Peyer's patch (tissue), 4 donors: ENCODE results near the gene ELMO1. TPM values are rescaled to one million over a fixed set of nuclear protein-coding genes. Genes with fewer than 3 reads are reported as not detected.

Experiments used
- DNase-seq, 3 donors: peaks; one replicate each; pipeline ENCODE4 v3.0.0-alpha.2; 2017 to 2019
- H3K27ac ChIP-seq, 4 donors: fragments of 200-600 bp; sonication (generic); one replicate each; pipeline ENCODE4 v1.5.1; 2016 to 2019
- H3K27me3 ChIP-seq, 2 donors: fragments of 200-600 bp; sonication (generic); one replicate each; pipeline ENCODE4 v1.5.1; 2019
- H3K36me3 ChIP-seq, 3 donors: fragments of 200-600 bp; sonication (generic); one replicate each; pipeline ENCODE4 v1.5.1; 2016 to 2019
- H3K4me1 ChIP-seq, 4 donors: fragments of 200-600 bp; sonication (generic); one replicate each; pipeline ENCODE4 v1.5.1; 2016 to 2019
- H3K4me3 ChIP-seq, 4 donors: fragments of 200-600 bp; sonication (generic); 1 replicate in 3 of 4; 2 replicates in 1 of 4; pipeline ENCODE4 v1.5.1; 2016 to 2019; ENCODE audit warnings: mild to moderate bottlenecking in 1 of 4
- H3K9me3 ChIP-seq, 4 donors: fragments of 200-600 bp; sonication (generic); one replicate each; pipeline ENCODE4 v1.5.1; 2016 to 2019; ENCODE audit warnings: mild to moderate bottlenecking in 1 of 4
- CTCF ChIP-seq, 6 experiments: fragments of 450-650 bp in 4 of 6; fragments of 200-600 bp in 2 of 6; sonication (generic) in 1 of 6; IDR thresholded peaks; one replicate each; pipeline ENCODE4 v1.5.1; 2017 to 2019; ENCODE audit warnings: antibody characterized with exemption in 6 of 6, mild to moderate bottlenecking in 3 of 6, moderate library complexity in 1 of 6
- POLR2A ChIP-seq, 2 donors: fragments of 450-650 bp; IDR thresholded peaks; one replicate each; pipeline ENCODE4 v1.5.1; 2017; ENCODE audit warnings: antibody characterized with exemption in 2 of 2, mild to moderate bottlenecking in 2 of 2, moderate library complexity in 2 of 2
- total RNA-seq, 4 donors: library from RNA; depleted of rRNA; stranded (reverse); fragments of >200 nt; gene quantifications; one replicate each; pipeline ENCODE4 v1.1.0, GENCODE V29; 2016

ELMO1 gene
- total RNA-seq, 4 donors from 2014 or later: 43.1 to 381 (median 72.2) TPM

DNA sequence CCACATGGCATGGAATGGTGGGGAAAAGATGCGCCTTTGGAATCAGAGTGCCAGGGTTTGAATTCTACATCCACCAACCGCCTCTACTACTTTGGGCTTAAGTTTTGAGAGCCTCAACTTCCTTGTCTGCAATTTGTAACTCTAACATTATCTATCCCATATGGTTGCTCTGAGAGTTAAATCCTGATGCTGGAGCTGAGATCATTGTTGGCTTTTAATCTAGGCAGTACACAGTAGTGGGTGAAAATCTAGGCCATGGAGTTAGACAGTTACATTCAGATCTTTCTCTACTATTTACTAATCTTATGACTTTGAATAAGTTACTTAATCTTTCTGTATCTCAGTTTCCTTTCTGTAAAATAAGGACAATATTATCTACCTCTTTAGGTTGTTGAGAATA, 574.6 kb downstream of the ELMO1 start:
- H3K27ac ChIP-seq: no peak overlapping the region
- H3K36me3 ChIP-seq: peaks cover 0 to 29% (median 0%) of the 10 kb centered on the region in 3 donors
- no peak overlapping the region for H3K4me3 ChIP-seq
- H3K9me3 ChIP-seq: no peaks in the 10 kb centered on the region
- TF ChIP-seq POLR2A (IDR thresholded peaks at IDR 0.05): no peak
- TF ChIP-seq CTCF (IDR thresholded peaks at IDR 0.05): no peak
- no peaks in the 10 kb centered on the region for H3K27me3 ChIP-seq
- H3K4me1 ChIP-seq: no peaks in the 10 kb centered on the region
- DNase-seq: no peak

DNA sequence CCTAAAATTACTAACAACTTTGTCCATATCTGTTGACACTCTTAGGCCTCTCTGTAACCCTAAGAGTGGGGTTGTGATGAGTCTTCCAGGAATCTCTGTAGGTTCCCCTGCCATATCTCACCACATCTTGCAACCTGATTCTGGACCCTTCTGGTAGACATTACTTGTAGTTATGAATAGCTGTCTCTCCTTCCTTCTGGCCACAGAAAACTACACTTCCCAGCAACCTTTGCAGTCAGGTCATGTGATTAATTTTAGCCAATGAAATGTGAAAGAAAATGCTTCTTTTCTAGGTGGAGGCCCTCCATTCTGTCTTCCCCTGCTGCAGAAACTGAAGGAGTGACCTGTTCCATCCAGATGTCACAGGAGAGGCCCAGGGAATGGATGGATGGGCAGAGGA, 576.8 kb downstream of the ELMO1 start:
- Histone ChIP-seq H3K4me3 (no peak overlapping the region), H3K27me3 (no peaks in the 10 kb centered on the region), H3K27ac (no peak overlapping the region), H3K9me3 (no peaks in the 10 kb centered on the region), H3K4me1 (no peaks in the 10 kb centered on the region), H3K36me3 (peaks cover 0 to 25% (median 0%) of the 10 kb centered on the region in 3 donors)
- no peak for DNase-seq
- TF ChIP-seq POLR2A (IDR thresholded peaks at IDR 0.05) (no peak), CTCF (IDR thresholded peaks at IDR 0.05) (no peak)

DNA sequence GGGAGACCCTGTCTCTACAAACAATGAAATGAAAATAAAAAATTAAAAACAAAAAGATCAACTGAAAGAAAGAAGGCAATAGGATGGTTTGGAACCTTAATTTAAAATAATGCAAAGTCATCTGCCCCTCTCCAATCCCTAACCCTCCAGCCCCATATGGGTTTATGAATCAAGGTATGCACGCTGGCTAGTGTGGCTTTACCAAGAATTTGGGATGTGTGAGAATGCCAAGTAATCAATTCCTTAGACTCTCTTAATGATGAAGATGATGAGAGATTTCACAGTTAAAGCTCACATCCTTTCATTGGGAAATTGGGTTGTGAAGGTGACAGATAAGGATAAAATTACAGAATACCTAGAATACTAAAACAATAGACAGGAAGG, 577.3 kb downstream of the ELMO1 start:
- no peak overlapping the region for H3K27ac ChIP-seq
- H3K4me3 ChIP-seq: no peak overlapping the region
- H3K36me3 ChIP-seq: peaks cover 0 to 25% (median 0%) of the 10 kb centered on the region in 3 donors
- DNase-seq: no peak
- H3K27me3 ChIP-seq: no peaks in the 10 kb centered on the region
- H3K4me1 ChIP-seq: no peaks in the 10 kb centered on the region
- TF ChIP-seq POLR2A (IDR thresholded peaks at IDR 0.05) (no peak), CTCF (IDR thresholded peaks at IDR 0.05) (no peak)
- H3K9me3 ChIP-seq: no peaks in the 10 kb centered on the region

DNA sequence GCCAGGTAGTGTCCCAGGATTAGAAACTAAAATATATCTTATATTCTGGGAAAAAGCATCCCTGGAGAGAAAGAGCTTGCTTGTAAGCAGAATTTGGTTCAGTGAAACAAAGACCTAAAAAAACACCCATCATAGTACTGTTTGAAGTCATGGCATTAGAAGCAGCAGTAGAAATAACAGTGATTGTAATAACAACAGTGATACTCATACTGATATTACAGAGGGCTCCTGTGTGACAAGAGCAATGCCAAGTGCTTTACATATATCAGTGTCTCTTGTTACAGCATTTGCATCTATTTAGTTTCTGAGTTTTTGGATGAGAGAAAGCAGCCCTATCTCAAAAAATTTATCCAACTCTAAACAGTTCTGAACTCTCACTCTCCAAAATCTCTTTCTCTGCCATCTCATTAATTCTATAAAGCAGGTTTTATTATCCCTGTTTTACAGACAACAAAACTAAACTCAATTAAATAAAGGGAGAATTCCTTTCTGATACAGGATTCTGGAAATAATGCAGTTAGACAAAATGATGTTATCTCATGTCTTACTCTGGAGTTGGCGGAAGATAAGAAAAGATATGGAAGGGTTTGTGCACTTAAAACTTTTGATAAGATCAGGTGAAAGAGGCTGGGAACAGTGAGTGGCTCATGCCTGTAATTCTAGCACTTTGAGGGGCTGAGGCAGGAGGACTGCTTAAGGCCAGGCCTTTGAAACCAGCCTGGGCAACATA, 577.9 kb downstream of the ELMO1 start:
- H3K9me3 ChIP-seq: no peaks in the 10 kb centered on the region
- H3K4me3 ChIP-seq: no peak overlapping the region
- no peak overlapping the region for H3K27ac ChIP-seq
- H3K36me3 ChIP-seq: peaks cover 0 to 23% (median 0%) of the 10 kb centered on the region in 3 donors
- TF ChIP-seq POLR2A (IDR thresholded peaks at IDR 0.05) (no peak), CTCF (IDR thresholded peaks at IDR 0.05) (no peak)
- no peaks in the 10 kb centered on the region for H3K27me3 ChIP-seq
- no peak for DNase-seq
- H3K4me1 ChIP-seq: no peaks in the 10 kb centered on the region

DNA sequence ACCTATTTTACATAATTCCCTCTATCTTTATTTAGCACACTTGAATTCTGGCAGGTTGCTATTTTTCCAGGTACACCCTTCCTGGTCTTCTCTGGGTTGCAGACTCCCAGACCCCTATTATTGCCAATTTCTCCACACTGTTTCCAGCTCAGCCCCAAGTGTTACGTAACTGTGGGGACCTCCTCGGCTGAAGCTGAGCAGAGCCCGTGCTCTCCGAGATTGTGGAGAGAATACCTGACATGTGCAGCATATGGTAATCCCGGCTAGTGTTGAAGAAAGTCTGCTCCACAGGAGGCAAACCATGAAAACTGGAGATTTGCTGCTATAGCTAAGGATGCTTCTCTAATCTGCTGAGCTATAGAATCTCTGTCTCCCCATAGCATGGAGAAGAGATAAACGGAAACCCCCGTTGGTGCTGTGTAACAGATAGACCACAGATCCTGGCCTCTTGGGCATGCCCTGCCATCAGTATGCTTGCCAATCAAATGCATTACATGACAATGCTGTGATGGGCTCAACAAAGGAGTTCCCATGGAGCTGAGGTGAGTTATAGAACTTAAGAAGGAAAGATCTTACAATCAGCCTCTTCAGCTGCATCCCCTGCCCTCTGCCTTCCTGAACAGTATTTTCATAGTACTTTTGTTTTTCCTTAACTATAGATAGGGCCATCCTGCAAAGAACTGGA, 579.8 kb downstream of the ELMO1 start:
- Histone ChIP-seq H3K27me3 (no peaks in the 10 kb centered on the region), H3K4me1 (no peaks in the 10 kb centered on the region), H3K9me3 (no peaks in the 10 kb centered on the region), H3K36me3 (peaks cover 0 to 18% (median 0%) of the 10 kb centered on the region in 3 donors), H3K27ac (no peak overlapping the region), H3K4me3 (no peak overlapping the region)
- TF ChIP-seq POLR2A (IDR thresholded peaks at IDR 0.05): no peak
- TF ChIP-seq CTCF (IDR thresholded peaks at IDR 0.05): no peak
- DNase-seq: no peak
